ENCODE results near the gene FOXS1.
"Not testable (repeated sequence)": the region's sequence is repeated elsewhere in the genome, so short reads cannot be mapped to it uniquely, and the experiment has no call there.

Gene FOXS1

GRCh38 chr20:31838646-31839292 lies 6.6 kb downstream of the FOXS1 start:
- DNase-seq, result no peak

- no peak for DNase-seq
Observed at GRCh38 chr20:31837896-31838397, 7.5 kb downstream of the FOXS1 start.

- no peak for DNase-seq
Observed at GRCh38 chr20:31836853-31837608, 8.4 kb downstream of the FOXS1 start.

DNA sequence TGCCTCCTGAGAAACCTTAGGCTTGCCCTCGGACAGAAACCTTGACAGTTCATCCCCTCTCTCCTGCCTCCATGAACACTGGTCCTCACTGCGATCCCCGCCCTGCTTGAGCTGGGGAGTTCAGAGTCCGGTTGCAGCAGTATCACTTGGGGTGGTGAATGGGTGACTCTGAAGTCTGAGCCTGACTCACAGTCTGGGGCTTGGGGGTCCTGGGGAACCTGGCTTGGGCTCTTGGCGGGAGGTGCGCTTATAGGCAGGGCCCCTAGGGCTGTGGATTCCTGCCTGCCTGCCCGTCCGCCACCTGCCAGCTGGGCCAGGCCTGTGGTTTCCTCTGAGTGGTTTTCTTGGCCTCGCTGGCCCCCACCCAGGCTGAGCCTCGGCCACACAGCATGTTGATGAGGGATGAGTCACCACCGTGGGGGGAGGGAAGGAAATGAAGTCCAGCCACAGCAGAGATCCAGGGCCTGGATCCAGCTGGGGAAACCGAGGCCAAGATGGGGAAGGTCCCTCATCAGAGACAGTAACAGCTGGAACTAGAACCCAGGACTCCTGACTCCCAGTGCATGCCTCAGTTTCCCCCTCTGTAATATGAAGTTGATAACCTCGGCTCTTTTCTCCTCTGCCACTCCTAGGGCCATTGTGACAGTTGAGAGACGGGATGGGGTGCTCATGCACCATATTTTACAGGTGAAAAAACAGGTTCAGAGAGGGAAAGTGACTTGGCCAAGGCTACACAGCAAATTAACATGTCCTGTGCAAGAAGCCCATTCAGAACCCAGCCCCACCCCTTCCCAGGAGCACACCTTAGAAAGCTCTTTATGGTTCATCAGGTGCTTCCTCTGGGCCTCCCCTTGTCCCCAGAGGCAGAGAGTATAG lies 9.2 kb downstream of the FOXS1 start:
- peak in 1 of 5 donors; percentile 49 for DNase-seq

GRCh38 chr20:31835554-31835953 lies 9.8 kb downstream of the FOXS1 start:
- DNase-seq, result no peak

- no peak for DNase-seq
Observed at GRCh38 chr20:31833931-31834521, 11.4 kb downstream of the FOXS1 start.

- DNase-seq, result peak; percentile 30 to 46 (median 31)
Observed at GRCh38 chr20:31833130-31833930, 12.1 kb downstream of the FOXS1 start.

GRCh38 chr20:31831771-31832306 lies 13.6 kb downstream of the FOXS1 start:
- no peak for DNase-seq

- DNase-seq, result no peak
Observed at GRCh38 chr20:31831211-31831610, 14.2 kb downstream of the FOXS1 start.

DNA sequence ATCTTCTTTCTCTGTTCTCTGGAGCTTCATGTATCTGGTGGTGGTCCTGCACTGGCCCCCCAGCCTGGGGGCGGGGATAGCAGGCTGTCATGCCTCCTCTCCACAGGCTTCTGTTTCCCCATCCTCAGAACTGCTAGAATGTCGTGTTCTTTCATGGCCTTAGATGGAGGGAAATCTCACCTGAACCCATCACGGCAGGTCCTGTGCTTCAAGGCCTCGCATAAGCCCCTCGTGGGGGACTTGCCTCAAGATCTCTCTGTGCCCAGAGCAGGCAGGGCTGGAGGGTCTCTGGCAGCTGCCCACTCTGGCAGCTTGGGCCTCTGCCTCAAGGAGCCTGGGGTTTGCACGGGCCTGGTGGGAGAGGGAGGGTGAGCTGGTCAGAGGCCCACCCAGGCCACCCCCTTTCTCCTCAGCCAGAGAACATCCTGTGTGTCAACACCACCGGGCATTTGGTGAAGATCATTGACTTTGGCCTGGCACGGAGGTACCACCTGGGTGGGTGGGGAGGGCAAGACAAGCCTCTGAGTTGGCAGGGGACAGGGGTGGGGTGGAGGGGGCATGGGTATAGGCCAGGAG lies 14.9 kb downstream of the FOXS1 start:
- no peak for DNase-seq

DNA sequence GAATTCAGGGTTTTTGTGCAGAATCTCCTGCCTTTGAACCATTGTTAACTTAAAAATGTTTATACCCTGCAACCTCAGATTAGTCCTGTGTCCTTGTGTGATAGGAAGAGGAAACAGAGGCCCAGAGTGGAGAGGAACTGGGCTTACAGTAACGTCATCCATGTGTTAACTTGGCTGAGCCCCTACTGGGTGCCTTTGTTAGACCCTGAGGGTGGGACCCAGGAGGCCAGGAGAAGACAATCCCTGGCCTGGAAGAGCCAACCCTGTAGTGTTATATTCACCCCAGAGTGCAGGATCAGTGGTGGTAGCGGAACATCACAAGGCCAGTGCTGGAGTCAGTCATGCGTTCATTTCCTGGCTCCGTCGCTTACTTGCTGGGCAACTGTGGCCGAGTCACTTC lies 15.7 kb downstream of the FOXS1 start:
- DNase-seq, result no peak

DNA sequence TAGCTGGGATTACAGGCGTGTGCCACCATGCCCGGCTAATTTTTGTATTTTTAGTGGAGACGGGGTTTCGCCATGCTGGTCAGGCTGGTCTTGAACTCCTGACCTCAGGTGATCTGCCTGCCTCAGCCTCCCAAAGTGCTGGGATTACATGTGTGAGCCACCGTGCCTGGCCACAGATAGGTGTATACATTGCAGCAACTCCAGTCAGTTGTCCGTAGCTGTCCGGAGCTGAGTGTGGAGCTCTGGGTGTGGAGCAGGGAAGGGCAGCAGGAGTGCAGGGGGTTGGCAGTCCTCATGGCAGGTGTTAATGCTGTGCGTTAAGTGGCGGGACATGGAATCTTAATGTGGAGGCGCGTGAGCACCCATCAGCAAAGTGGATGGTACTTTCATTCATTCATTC lies 17.4 kb downstream of the FOXS1 start:
- DNase-seq, result not testable (repeated sequence)

DNA sequence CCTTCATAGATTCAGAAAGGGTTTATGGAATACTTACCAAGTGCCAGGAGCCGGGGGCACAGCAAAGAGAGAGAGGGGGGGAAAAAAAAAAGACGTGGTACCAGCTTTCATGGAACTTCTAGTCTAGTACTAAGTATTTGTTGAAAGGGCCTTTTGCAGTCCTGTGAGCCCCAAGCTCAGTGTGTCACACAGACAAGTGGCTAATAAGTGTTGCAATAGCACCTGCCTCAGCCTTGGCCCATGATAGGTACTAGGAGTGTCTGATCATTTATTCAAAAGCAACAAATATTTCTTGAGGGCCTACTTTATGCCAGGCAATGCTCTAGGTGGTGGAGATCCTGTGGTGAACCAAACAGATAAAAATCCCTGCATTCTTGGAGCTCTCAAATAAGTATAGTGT lies 18.3 kb downstream of the FOXS1 start:
- DNase-seq, result no peak

DNA sequence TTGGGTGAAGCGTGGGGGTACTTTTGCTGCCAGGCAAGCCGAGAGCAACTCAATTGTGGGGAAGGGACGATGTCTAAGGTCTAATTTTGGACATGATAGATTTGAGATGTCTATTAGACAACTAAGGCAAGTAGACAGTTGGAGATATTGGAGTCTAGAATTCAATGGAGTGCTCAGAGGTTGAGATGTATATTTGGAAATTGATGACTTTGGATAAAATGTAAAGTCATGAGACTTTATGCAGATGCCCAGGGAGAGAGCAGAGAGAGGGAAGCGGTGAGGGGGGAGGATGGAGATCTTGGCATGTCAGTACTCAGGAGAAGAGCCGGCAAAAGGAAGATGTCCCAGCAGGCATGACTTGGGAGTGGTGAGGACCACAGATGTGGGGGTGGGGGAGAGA lies 19.3 kb downstream of the FOXS1 start:
- no peak for DNase-seq

DNA sequence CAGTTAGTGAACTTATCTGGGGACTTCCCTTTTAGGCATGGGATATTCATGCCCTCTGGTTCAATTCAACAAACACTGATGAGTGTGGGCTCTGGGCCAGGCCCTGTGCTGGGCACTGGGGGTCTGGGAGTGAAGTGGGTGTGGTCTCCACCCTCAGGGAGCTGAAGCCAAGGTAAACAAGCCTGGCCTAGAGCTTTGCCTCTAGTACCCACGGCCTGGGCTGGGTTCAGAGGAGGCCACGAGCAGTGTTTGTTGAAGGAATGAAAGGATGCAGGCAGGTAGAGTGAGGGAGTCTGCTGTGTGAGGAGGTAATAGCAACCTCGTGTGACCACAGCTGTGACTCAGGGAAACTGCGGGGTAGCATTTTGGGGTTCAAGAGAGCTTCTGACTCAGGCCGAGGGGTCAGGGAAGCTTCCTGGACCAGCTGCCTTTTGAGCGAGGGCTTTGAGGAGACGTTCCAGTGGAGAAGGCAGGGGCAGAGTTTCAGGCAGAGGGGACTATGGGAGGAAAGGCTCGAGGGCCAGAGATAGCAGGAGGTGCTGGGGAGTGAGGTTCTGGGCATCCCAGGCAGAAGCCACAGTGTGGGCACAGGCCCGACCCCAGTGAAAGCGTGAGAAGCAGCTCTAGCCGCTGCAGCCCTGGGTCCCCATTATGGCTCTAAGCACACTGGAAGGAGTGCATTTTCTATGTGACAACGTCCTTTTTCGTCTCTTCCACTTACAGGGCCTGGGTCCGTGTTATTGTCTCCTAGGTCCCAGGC lies 20.7 kb downstream of the FOXS1 start:
- no peak for DNase-seq

- DNase-seq, result no peak
Observed at GRCh38 chr20:31824125-31824485, 21.3 kb downstream of the FOXS1 start.

GRCh38 chr20:31823360-31824124 lies 21.9 kb downstream of the FOXS1 start:
- DNase-seq, result no peak

DNA sequence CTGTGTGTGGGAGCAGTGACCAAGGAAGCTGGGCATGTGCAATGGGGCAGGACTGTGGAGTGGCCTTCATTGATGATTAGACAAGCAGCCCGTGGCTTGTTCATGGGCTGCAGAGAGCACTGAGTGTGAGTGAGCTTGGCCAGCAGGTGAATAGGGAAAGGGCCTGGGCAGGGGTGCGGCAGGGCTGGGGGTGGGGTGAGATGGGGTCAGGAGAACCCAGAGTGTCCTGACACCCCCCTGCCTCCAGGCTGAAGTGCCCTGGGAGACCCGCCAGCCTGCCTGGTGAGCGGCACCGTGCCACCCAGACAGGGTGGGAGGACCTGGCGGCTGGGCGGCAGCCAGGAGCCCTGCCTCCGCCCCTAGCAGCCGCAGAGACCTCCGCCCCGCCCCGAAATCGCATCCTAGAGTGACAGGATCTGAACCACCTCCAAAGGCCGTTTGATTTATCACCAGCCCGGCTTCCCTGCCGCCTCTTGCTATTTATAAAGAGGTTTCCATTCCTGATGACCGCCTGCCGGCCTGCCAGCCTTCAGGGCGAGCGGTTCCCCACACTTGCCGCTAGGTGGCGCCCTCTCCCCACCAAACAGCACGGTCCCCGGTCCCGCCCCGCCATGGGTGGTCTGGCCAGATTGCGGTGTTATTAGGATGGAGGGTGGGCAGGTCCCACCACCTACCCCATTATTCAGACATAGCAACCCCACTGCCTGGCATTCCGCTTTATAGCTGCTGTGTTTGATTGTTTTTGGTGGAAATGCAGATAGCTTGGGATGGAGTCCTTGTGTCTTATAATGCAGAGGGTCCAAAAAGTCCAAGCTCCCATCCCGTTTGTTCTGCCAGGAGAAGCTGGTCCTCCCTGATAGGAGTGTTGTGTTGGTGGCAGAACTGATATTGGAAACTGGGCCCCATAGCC lies 22.7 kb downstream of the FOXS1 start:
- DNase-seq, result peak; percentile 46 to 73 (median 64)

DNA sequence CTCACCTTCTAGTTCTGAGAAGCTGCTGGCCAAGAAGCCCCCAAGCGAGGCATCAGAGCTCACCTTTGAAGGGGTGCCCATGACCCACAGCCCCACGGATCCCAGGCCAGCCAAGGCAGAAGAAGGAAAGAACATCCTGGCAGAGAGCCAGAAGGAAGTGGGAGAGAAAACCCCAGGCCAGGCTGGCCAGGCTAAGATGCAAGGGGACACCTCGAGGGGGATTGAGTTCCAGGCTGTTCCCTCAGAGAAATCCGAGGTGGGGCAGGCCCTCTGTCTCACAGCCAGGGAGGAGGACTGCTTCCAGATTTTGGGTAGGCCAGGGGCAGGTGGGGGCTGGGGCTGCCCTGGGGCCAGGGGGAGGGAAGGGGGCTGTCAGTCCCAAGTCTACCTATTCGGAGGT lies 24.0 kb downstream of the FOXS1 start:
- no peak for DNase-seq
